HCT116 (cell line): Measurements from ENCODE around the gene STX12.

ENCODE experiments used
- CBX3 ChIP-seq: IDR thresholded peaks from 2 replicates; pipeline ENCODE4 v1.6.1; 2012; ENCODE audit warnings: low read depth
- CEBPB ChIP-seq: IDR thresholded peaks from 2 replicates; pipeline ENCODE4 v1.6.1; 2012; ENCODE audit warnings: low read depth
- CTCF ChIP-seq, 3 experiments: fragments of 200-600 bp in 1 of 3; sonication (generic) in 1 of 3; IDR thresholded peaks in 2 of 3; conservative IDR thresholded peaks in 1 of 3; 2 replicates each; pipeline ENCODE4 v1.5.1; 2012 to 2017; ENCODE audit warnings: low read depth in 2 of 3, low read length in 2 of 3, antibody characterized with exemption in 1 of 3, borderline replicate concordance in 1 of 3, control low read depth in 1 of 3, mild to moderate bottlenecking in 1 of 3, mixed read lengths in 1 of 3, mixed run types in 1 of 3, moderate library complexity in 1 of 3; ENCODE audit not compliant: insufficient read depth in 1 of 3
- ELF1 ChIP-seq: IDR thresholded peaks from 2 replicates; pipeline ENCODE4 v1.6.1; 2012; ENCODE audit warnings: low read depth, borderline replicate concordance
- EZH2 ChIP-seq: fragments of 200-600 bp; sonication (generic); IDR thresholded peaks from 2 replicates; pipeline ENCODE4 v1.6.1; 2017; ENCODE audit warnings: antibody characterized with exemption, mixed run types
- EZH2phosphoT487 ChIP-seq: fragments of 200-600 bp; IDR thresholded peaks from 2 replicates; pipeline ENCODE4 v1.6.1; 2018; ENCODE audit warnings: antibody characterized with exemption, borderline replicate concordance
- POLR2A ChIP-seq: IDR thresholded peaks from 2 replicates; pipeline ENCODE4 v1.7.0; 2011; ENCODE audit warnings: borderline replicate concordance; ENCODE audit not compliant: insufficient read depth, insufficient read length; ENCODE audit errors: extremely low read depth
- POLR2AphosphoS5 ChIP-seq: IDR thresholded peaks from 2 replicates; pipeline ENCODE4 v1.6.1; 2011; ENCODE audit warnings: mild to moderate bottlenecking, low read depth, low read length, moderate library complexity
- RAD21 ChIP-seq: IDR thresholded peaks from 2 replicates; pipeline ENCODE4 v1.6.1; 2012; ENCODE audit warnings: low read depth, mild to moderate bottlenecking
- SRF ChIP-seq: IDR thresholded peaks from 2 replicates; pipeline ENCODE4 v1.6.1; 2012; ENCODE audit warnings: low read depth
- ZBTB33 ChIP-seq: IDR thresholded peaks from 2 replicates; pipeline ENCODE4 v1.6.1; 2011; ENCODE audit warnings: mild to moderate bottlenecking, low read length, moderate library complexity; ENCODE audit not compliant: insufficient replicate concordance; ENCODE audit errors: extremely low read depth
- TF ChIP-seq, protein P1 (sequence below): IDR thresholded peaks from 2 replicates; pipeline ENCODE4 v1.6.1; 2012; ENCODE audit warnings: low read depth

DNA sequence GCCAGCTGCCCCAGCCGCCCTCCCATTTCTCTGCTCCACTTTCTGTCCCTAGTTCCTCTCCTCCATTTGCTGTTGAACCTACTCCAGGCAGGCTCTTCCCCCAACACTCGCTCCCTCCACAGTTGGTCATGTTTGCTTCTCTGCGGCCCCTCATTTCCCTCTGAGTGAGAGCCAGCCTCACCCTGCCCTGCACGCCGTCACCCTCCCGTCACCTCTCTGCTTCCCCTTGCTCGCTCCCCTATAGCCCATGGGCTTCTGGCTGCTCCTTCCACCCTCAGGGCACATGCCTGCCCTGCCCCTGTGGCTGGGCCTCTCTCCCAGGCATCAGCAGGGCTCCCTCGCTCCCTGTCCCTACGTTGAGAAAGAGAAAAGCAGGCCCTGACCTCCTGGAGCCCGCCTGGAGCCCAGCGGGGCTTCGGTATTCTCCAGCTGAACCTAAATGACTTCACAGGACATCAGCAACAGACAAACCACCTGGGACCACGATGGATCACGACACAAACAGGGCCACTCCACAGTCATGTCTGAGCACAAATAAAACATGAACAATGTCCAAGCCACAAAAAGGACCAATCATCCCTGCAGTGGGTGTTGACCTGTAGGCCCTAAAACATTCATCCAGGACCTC, 86.0 kb downstream of the STX12 start:
- no peak for TF ChIP-seq EZH2phosphoT487
- TF ChIP-seq ELF1: no peak
- TF ChIP-seq POLR2AphosphoS5: no peak
- no peak for TF ChIP-seq CEBPB
- TF ChIP-seq CTCF (IDR thresholded peaks at IDR 0.05 in 2 of 3, conservative IDR thresholded peaks at IDR 0.05 in 1 of 3; ENCODE audit: borderline replicate concordance in 1 of 3, insufficient read depth in 1 of 3, low read depth in 2 of 3, low read length in 2 of 3): no peak
- TF ChIP-seq RAD21: no peak
- no peak for TF ChIP-seq EZH2
- no peak for TF ChIP-seq POLR2A
- TF ChIP-seq, protein P1, sequence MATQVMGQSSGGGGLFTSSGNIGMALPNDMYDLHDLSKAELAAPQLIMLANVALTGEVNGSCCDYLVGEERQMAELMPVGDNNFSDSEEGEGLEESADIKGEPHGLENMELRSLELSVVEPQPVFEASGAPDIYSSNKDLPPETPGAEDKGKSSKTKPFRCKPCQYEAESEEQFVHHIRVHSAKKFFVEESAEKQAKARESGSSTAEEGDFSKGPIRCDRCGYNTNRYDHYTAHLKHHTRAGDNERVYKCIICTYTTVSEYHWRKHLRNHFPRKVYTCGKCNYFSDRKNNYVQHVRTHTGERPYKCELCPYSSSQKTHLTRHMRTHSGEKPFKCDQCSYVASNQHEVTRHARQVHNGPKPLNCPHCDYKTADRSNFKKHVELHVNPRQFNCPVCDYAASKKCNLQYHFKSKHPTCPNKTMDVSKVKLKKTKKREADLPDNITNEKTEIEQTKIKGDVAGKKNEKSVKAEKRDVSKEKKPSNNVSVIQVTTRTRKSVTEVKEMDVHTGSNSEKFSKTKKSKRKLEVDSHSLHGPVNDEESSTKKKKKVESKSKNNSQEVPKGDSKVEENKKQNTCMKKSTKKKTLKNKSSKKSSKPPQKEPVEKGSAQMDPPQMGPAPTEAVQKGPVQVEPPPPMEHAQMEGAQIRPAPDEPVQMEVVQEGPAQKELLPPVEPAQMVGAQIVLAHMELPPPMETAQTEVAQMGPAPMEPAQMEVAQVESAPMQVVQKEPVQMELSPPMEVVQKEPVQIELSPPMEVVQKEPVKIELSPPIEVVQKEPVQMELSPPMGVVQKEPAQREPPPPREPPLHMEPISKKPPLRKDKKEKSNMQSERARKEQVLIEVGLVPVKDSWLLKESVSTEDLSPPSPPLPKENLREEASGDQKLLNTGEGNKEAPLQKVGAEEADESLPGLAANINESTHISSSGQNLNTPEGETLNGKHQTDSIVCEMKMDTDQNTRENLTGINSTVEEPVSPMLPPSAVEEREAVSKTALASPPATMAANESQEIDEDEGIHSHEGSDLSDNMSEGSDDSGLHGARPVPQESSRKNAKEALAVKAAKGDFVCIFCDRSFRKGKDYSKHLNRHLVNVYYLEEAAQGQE: no peak
- no peak for TF ChIP-seq ZBTB33
- no peak for TF ChIP-seq SRF
- TF ChIP-seq CBX3: no peak
